ENCODE measurements around the gene ANKRD44.

Gene ANKRD44

DNA sequence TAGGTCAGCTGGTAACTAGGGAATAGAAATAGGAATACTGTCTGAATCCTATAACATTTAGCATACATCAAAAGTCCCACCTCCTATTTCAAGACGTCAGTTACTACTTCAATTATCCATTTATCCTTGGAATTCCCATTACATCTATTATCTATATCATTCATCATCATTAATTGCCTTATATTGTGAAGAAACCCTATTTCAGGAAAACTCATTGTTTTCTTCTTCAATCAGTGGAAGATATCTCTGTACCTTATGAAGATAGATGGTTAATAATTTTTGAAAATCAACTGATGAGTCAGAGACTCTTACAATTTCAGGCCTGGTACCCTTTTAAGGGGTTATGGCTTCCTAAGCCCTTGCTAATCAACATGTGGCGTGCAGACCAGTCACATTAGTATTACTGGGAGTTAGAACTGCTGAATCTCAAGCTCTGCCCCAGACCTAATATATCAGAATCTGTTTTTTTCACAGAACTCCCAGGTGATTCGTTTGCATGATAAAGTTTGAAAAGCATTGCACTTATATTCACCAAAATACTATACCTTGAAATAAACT, 314.7 kb downstream of the ANKRD44 start:
- no peak for DNase-seq (ENCODE audit: low read depth)
- TF ChIP-seq, protein P1, sequence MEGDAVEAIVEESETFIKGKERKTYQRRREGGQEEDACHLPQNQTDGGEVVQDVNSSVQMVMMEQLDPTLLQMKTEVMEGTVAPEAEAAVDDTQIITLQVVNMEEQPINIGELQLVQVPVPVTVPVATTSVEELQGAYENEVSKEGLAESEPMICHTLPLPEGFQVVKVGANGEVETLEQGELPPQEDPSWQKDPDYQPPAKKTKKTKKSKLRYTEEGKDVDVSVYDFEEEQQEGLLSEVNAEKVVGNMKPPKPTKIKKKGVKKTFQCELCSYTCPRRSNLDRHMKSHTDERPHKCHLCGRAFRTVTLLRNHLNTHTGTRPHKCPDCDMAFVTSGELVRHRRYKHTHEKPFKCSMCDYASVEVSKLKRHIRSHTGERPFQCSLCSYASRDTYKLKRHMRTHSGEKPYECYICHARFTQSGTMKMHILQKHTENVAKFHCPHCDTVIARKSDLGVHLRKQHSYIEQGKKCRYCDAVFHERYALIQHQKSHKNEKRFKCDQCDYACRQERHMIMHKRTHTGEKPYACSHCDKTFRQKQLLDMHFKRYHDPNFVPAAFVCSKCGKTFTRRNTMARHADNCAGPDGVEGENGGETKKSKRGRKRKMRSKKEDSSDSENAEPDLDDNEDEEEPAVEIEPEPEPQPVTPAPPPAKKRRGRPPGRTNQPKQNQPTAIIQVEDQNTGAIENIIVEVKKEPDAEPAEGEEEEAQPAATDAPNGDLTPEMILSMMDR (conservative IDR thresholded peaks at IDR 0.05; ENCODE audit: low read depth, low read length): no peak
- no peak overlapping the region for H3K4me3 ChIP-seq (ENCODE audit: low read depth, low read length)

DNA sequence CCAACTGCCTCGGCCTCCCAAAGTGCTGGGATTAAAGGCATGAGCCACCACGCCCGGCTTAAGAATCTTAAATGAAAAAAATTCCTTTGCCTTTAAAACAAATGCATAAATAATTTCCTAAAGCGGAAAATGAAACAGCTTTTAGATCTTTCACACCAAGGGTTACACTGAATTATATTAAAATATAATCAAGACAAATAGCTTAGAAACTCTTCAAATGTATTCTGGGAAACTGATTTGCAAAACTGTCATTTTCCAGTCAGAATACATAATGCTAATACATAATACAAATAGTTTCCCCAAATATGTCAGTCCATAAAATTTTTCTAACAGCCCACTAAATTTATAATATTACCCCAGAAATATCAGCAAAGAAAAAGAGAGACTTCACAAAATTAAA, 315.8 kb downstream of the ANKRD44 start:
- no peak for DNase-seq (ENCODE audit: low read depth)
- TF ChIP-seq, protein P1 (conservative IDR thresholded peaks at IDR 0.05; ENCODE audit: low read depth, low read length): no peak

DNA sequence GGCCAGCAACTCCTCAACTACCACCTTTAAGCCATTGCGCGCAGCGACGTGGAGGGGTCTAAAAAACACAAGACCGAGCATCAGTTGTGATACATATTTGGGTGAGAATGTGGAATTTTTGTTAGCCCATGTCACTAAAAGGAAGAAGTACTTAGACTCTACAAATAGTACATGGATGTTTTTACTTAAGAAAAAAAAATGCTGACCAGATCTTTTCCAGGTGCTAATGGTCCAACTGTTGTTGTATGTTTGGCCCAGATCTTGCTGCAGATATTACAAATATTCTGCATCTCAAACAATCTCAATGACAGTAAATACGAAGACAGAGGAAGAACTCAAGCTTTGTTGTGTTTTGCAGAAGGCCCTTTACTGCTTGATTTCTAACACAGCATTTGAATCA, 317.0 kb downstream of the ANKRD44 start:
- no peak overlapping the region for H3K4me3 ChIP-seq (ENCODE audit: low read depth, low read length)
- TF ChIP-seq, protein P1 (conservative IDR thresholded peaks at IDR 0.05; ENCODE audit: low read depth, low read length): no peak
- DNase-seq (ENCODE audit: low read depth): no peak

More for the DNA sequence above, 315.8 kb downstream of the ANKRD44 start:
- no peak overlapping the region for H3K4me3 ChIP-seq (ENCODE audit: low read depth, low read length)

DNA sequence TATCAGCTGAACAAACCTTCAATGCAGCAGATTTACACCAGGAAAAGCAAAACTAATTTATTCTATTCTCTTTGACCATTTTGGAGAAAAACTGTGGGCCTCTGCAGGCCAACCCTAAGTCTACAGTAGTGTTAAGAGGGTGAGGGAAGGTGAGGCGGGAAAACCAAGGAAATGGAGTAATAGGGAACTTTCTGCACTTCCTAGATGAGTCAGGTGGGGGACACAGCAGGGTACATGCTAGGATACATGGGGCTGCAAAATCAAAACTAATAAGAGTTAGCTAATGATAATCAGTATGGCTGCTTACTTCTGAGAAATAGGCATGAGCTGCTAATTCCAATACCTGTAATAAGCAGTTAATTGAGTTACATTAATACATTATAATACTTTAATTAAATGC, 318.1 kb downstream of the ANKRD44 start:
- DNase-seq (ENCODE audit: low read depth): no peak
- TF ChIP-seq, protein P1 (conservative IDR thresholded peaks at IDR 0.05; ENCODE audit: low read depth, low read length): no peak
- no peak overlapping the region for H3K4me3 ChIP-seq (ENCODE audit: low read depth, low read length)

DNA sequence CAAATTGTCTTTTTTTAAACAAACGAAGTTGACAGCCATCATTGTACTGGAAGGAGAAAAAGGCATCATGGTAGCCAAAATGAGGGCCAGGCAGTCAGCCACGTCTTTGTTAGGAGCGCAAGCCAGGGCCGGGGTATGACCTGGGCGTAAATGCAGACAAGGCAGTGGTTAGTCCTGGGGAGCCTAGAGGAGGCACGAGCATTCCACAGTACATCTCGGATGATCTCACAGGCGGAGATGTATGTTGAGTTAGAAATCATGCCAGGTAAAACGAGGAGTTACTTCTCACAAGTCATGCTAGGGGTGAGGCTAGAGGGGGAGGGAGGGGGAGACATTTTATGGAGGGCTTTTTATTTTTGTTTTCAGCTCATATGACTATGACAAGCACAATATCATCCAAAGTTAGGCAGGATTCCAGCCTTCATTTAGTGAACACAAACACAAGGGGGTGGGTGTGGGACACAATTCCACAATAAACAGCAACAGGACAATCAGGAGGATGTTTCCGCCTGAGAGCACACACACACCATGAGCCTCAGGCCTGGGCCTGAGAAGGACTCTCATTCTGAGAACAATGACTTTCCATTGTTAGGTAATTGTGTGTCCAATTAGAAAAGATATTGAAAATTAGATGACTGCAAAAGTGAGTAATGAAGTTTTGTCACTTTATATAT, 319.7 kb downstream of the ANKRD44 start:
- no peak for DNase-seq (ENCODE audit: low read depth)
- TF ChIP-seq, protein P1 (conservative IDR thresholded peaks at IDR 0.05; ENCODE audit: low read depth, low read length): no peak
- H3K4me3 ChIP-seq (ENCODE audit: low read depth, low read length): no peak overlapping the region

DNA sequence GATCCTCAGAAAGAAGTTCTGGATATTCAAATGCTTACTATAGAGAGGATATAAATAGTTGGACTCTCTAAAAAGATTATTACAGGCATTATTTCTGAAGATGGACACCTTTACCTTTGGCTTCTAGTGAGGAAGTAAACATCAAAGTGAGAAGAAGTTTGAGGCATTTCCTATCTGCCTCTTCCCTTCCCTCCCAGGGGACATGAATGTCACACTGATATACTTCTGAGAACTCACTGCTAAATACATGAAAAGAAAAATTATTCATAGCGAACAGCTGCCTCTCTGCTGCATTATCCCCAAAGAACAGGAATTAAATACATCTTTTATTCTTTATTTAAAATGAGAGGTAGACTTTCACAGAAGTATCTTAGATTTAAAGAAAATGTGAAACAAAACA, 320.5 kb downstream of the ANKRD44 start:
- DNase-seq (ENCODE audit: low read depth): no peak
- H3K4me3 ChIP-seq (ENCODE audit: low read depth, low read length): no peak overlapping the region
- TF ChIP-seq, protein P1 (conservative IDR thresholded peaks at IDR 0.05; ENCODE audit: low read depth, low read length): no peak

DNA sequence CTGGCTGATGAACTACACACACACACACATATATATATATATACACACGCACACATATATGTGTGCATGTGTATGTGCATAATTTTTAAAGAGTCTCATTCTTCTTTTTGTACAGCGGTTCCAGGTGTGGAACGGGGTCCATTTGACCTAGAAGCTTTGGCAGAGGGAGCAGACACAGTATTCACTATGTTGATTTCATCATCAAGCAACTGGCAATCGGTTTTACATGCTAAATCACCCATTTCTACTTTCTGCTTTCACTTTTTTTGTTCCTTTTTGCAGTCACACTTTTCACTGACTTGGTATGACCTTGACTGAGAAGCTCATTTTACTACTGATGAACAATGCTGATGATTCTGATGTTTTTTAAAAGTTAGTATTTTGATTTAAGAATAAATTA, 321.1 kb downstream of the ANKRD44 start:
- H3K4me3 ChIP-seq (ENCODE audit: low read depth, low read length): no peak overlapping the region
- TF ChIP-seq, protein P1 (conservative IDR thresholded peaks at IDR 0.05; ENCODE audit: low read depth, low read length): no peak
- no peak for DNase-seq (ENCODE audit: low read depth)
